GM12878 (cell line): ENCODE data around the gene WHAMM. TPM values are rescaled to one million over a fixed set of nuclear protein-coding genes. Genes with fewer than 3 reads are reported as not detected.

ENCODE experiments used
- ATAC-seq: fragments of 200-7000 bp; cut with Tn5 transposase; 3 replicates; pipeline ENCODE4 v1.9.1; 2020; ENCODE audit warnings: mild to moderate bottlenecking, moderate library complexity
- BruUV-seq: library from RNA; stranded (reverse); fragments of 400-500 nt; replicated peaks from 2 replicates; lab custom pipeline; 2021; lab: Mats Ljungman, UMichigan
- CTCF ChIA-PET: fragments of 300-600 bp; sonication (Branson Sonifier 250); formaldehyde crosslinking; extraction: SDS; loops from one replicate; lab custom pipeline; 2021; ENCODE audit warnings: inconsistent platforms; lab: Yijun Ruan, JAX
- POLR2A ChIA-PET: fragments of 350-600 bp; formaldehyde crosslinking; extraction: SDS; loops from one replicate; lab custom pipeline; 2021; ENCODE audit warnings: inconsistent platforms; lab: Charles Lee
- RAD21 ChIA-PET: fragments of 300-600 bp; sonication (Branson Sonifier 250); formaldehyde crosslinking; loops from one replicate; lab custom pipeline; 2023; ENCODE audit warnings: antibody characterized with exemption; ENCODE audit not compliant: unreplicated experiment; lab: Charles Lee
- SMC1A ChIA-PET: fragments of 300-600 bp; sonication (Branson Sonifier 250); formaldehyde crosslinking; loops from one replicate; lab custom pipeline; 2023; ENCODE audit not compliant: unreplicated experiment, uncharacterized antibody; lab: Charles Lee
- DNase-seq: peaks from one replicate; pipeline ENCODE4 v3.0.0-alpha.2; 2011; ENCODE audit warnings: low read depth, low spot score
- FAIRE-seq: peaks from 3 replicates; lab custom pipeline; 2011; peaks lifted over from hg19 to GRCh38; lab: Jason Lieb, UNC
- H2AFZ ChIP-seq: 2 replicates; pipeline ENCODE4 v1.6.0; 2011; ENCODE audit warnings: low read depth, low read length, control low read depth; ENCODE audit not compliant: control insufficient read depth
- H3K27ac ChIP-seq: 2 replicates; pipeline ENCODE4 v1.5.1; 2011; ENCODE audit warnings: control low read depth; ENCODE audit not compliant: control insufficient read depth, insufficient read depth
- H3K27me3 ChIP-seq, 2 experiments: replicated peaks in 1 of 2; 2 replicates each; pipeline versions ENCODE4 v1.6.0 to v1.6.1; 2011; ENCODE audit warnings: low read length in 1 of 2; ENCODE audit not compliant: control insufficient read depth in 2 of 2, insufficient read depth in 2 of 2
- H3K36me3 ChIP-seq, 2 experiments: 2 replicates each; pipeline ENCODE4 v1.5.1; 2011; ENCODE audit warnings: low read length in 1 of 2; ENCODE audit not compliant: control insufficient read depth in 2 of 2, insufficient read depth in 2 of 2
- H3K4me1 ChIP-seq: 2 replicates; pipeline ENCODE4 v1.6.1; 2011; ENCODE audit warnings: mild to moderate bottlenecking, low read length, moderate library complexity, mixed read lengths; ENCODE audit not compliant: control insufficient read depth, insufficient read depth
- H3K4me2 ChIP-seq: 2 replicates; pipeline ENCODE4 v1.6.0; 2011; ENCODE audit warnings: control low read depth; ENCODE audit not compliant: control insufficient read depth, insufficient read depth
- H3K4me3 ChIP-seq: fragments of 200-600 bp; sonication (generic); 2 replicates; pipeline ENCODE4 v1.5.1; 2016
- H3K79me2 ChIP-seq: 2 replicates; pipeline ENCODE4 v1.6.0; 2011; ENCODE audit warnings: low read length; ENCODE audit not compliant: control insufficient read depth, insufficient read depth
- H3K9ac ChIP-seq: 2 replicates; pipeline ENCODE4 v1.8.0; 2011; ENCODE audit warnings: low read length, control low read depth, mixed read lengths; ENCODE audit not compliant: control insufficient read depth, insufficient read depth
- H3K9me3 ChIP-seq: replicated peaks from 3 replicates; pipeline ENCODE4 v1.5.1; 2011; ENCODE audit warnings: mild to moderate bottlenecking, low read length; ENCODE audit not compliant: control insufficient read depth, insufficient read depth
- H4K20me1 ChIP-seq: 2 replicates; pipeline ENCODE4 v1.6.0; 2011; ENCODE audit not compliant: control insufficient read depth, insufficient read depth
- EGR1 ChIP-seq, 2 experiments: IDR thresholded peaks; 1 replicate in 1 of 2; 2 replicates in 1 of 2; pipeline ENCODE4 v1.6.1; 2011 to 2012; ENCODE audit warnings: low read depth in 2 of 2, low read length in 2 of 2, borderline replicate concordance in 1 of 2, mild to moderate bottlenecking in 1 of 2, moderate library complexity in 1 of 2
- EZH2 ChIP-seq: IDR thresholded peaks from 2 replicates; pipeline ENCODE4 v1.6.1; 2012; ENCODE audit warnings: low read depth, mild to moderate bottlenecking, control low read depth, inconsistent platforms, low read length, borderline replicate concordance; ENCODE audit not compliant: control insufficient read depth
- FOS ChIP-seq: IDR thresholded peaks from 3 replicates; pipeline ENCODE4 v1.6.1; 2011; ENCODE audit warnings: borderline replicate concordance; ENCODE audit not compliant: insufficient read length; ENCODE audit errors: extremely low read depth
- IRF3 ChIP-seq: fragments of 450-650 bp; IDR thresholded peaks from 2 replicates; pipeline ENCODE4 v1.6.1; 2014; ENCODE audit warnings: mild to moderate bottlenecking
- PAX5 ChIP-seq: IDR thresholded peaks from 2 replicates; pipeline ENCODE4 v1.6.1; 2011; ENCODE audit warnings: low read depth, low read length, borderline replicate concordance
- TAF1 ChIP-seq: IDR thresholded peaks from 2 replicates; pipeline ENCODE4 v1.6.1; 2011; ENCODE audit warnings: mild to moderate bottlenecking, low read depth, low read length, borderline replicate concordance
- TCF3 ChIP-seq: IDR thresholded peaks from 2 replicates; pipeline ENCODE4 v1.6.1; 2012; ENCODE audit warnings: low read depth, mild to moderate bottlenecking, low read length, borderline replicate concordance; ENCODE audit not compliant: insufficient read depth
- ZNF217 ChIP-seq: fragments of 450-650 bp; IDR thresholded peaks from 2 replicates; pipeline ENCODE4 v1.6.1; 2017; ENCODE audit warnings: antibody characterized with exemption, mild to moderate bottlenecking
- ZNF274 ChIP-seq: IDR thresholded peaks from one replicate; pipeline ENCODE4 v1.8.0; 2011; ENCODE audit not compliant: insufficient read length, insufficient read depth
- ZZZ3 ChIP-seq: IDR thresholded peaks from 2 replicates; pipeline ENCODE4 v1.6.1; 2011; ENCODE audit warnings: low read depth; ENCODE audit not compliant: control insufficient read depth, insufficient read length
- WGBS: methylation state at CpG from one replicate; pipeline ENCODE4 v1.1.6; 2016; ENCODE audit warnings: low lambda C conversion rate; ENCODE audit not compliant: insufficient replicate concordance, insufficient coverage; ENCODE audit errors: missing lambda C conversion rate; 5-methylcytosine and 5-hydroxymethylcytosine counted together
- in situ Hi-C: fragments of 300-500 bp; cut with MboI; formaldehyde crosslinking; loops from 9 replicates; pipeline ENCODE4 v1.14.3; 2018; ENCODE audit warnings: mixed read lengths
- intact Hi-C: fragments of 100-400 bp; cut with micrococcal nuclease; formaldehyde crosslinking; loops from one replicate; pipeline ENCODE4 v1.14.2; 2022; ENCODE audit not compliant: unreplicated experiment
- polyA plus RNA-seq, 11 experiments: library from polyadenylated mRNA; depleted of rRNA in 4 of 11; unstranded in 6 of 11; stranded (reverse) in 5 of 11; fragments of >200 nt; fragmentation: Nextera tagmentation in 4 of 11; fragmentation: Illumina TruSeq in 1 of 11; extraction: Ambion mirVana in 4 of 11; extraction: Trizol in 1 of 11; gene quantifications; 1 replicate in 1 of 11; 2 replicates in 10 of 11; pipeline versions ENCODE4 v1.2.1 to v1.2.3, GENCODE V29; 2011 to 2016; ENCODE audit warnings: inconsistent platforms in 2 of 11, missing spikeins in 2 of 11, low read depth in 1 of 11
- total RNA-seq, 4 experiments: library from RNA; depleted of rRNA in 3 of 4; stranded (reverse); fragments of >200 nt in 3 of 4; fragmentation: Illumina TruSeq in 1 of 4; extraction: Trizol in 1 of 4; gene quantifications; 2 replicates each; pipeline versions ENCODE4 v1.2.1 to v1.2.3, GENCODE V29; 2013 to 2021
- TF ChIP-seq, protein P1 (sequence below): fragments of 450-650 bp; IDR thresholded peaks from 2 replicates; pipeline ENCODE4 v1.6.1; 2016; ENCODE audit warnings: mild to moderate bottlenecking
- TF ChIP-seq, protein P2 (sequence below): fragments of 150-350 bp; IDR thresholded peaks from 2 replicates; pipeline ENCODE4 v1.6.1; 2016; ENCODE audit warnings: low read depth, low read length

The WHAMM gene
- total and polyA plus RNA-seq, 10 of the 15 experiments (the other 5 are each of a cell fraction or from before 2014, with no cell fraction given): 0.87 to 6.7 (median 2.5) TPM

DNA sequence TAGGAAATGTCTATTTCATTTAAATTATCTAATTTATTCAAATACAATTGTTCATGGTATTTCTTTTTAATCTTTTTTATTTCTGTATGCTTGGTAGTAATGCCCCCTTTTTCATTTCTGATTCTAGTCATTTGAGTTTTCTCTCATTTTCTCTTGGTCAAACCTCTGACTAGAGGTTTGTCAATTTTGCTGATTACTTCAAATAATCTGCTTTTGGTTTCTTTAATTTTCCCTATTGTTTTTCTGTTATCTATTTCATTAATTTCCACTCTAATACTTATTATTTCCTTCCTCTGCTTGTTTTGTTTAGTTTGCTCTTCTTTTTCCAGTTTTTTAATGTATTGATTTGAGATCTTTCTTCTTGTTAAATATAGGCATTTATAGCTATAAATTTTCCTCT is 15.7 kb upstream of the WHAMM start:
- no TSS peak for BruUV-seq
- SMC1A ChIA-PET: no interaction called here
- ATAC-seq (no peak), FAIRE-seq (no peak)
- RAD21 ChIA-PET: no interaction called here
- Histone ChIP-seq H3K9me3 (no peaks in the 10 kb centered on the region), H4K20me1 (no peaks in the 10 kb centered on the region), H3K4me3 (no peak overlapping the region), H2AFZ (no peak overlapping the region), H3K9ac (no peak overlapping the region), H3K4me2 (no peak overlapping the region), H3K27ac (no peak overlapping the region)
- POLR2A ChIA-PET: no interaction called here
- CTCF ChIA-PET: no interaction called here
- in situ Hi-C loops: no loop called here
- TF ChIP-seq TAF1: no peak
- TF ChIP-seq EGR1 (IDR thresholded peaks at IDR 0.05; ENCODE audit: borderline replicate concordance in 1 of 2, low read depth in 2 of 2, low read length in 2 of 2): no peak
- no peak for TF ChIP-seq TCF3
- TF ChIP-seq, all 136 proteins: peak for 0
- Histone ChIP-seq H3K27me3 (no peaks in the 10 kb centered on the region), H3K4me1 (no peaks in the 10 kb centered on the region), H3K79me2 (no peaks in the 10 kb centered on the region), H3K36me3 (no peaks in the 10 kb centered on the region)
- DNase-seq: no peak
- intact Hi-C loops: no loop called here

GRCh38 chr15:82798104-82798503 is 11.3 kb upstream of the WHAMM start:
- in situ Hi-C loops: no loop called here
- RAD21 ChIA-PET: no interaction called here
- Histone ChIP-seq H3K79me2 (no peaks in the 10 kb centered on the region), H2AFZ (no peak overlapping the region), H3K9me3 (no peaks in the 10 kb centered on the region), H3K27ac (no peak overlapping the region), H3K36me3 (no peaks in the 10 kb centered on the region), H3K4me2 (no peak overlapping the region), H3K4me3 (no peak overlapping the region), H3K27me3 (peaks cover 0 to 6% of the 10 kb centered on the region in 2 experiments; a peak in 1 of 4 replicates), H3K9ac (no peak overlapping the region), H3K4me1 (no peaks in the 10 kb centered on the region; the same call in none of the 2 replicates), H4K20me1 (no peaks in the 10 kb centered on the region)
- CTCF ChIA-PET: no interaction called here
- WGBS: 26% methylated on average over 4 of the region's 4 CpGs
- SMC1A ChIA-PET: interaction anchor here (0.9 to 1.2 kb wide), 2 partner anchors 10 to 46 kb away, joined by 3 read pairs; no protein-coding TSS in a partner anchor
- no TSS peak for BruUV-seq
- FAIRE-seq (no peak), DNase-seq (no peak), ATAC-seq (no peak)
- intact Hi-C loops: no loop called here
- POLR2A ChIA-PET: interaction anchor here (0.7 kb wide), 1 partner anchor 14 kb away, joined by 3 read pairs; no protein-coding TSS in a partner anchor
- no peak for TF ChIP-seq FOS
- no peak for TF ChIP-seq IRF3
- TF ChIP-seq ZNF274: no peak
- TF ChIP-seq ZZZ3: no peak
- TF ChIP-seq EZH2: no peak
- TF ChIP-seq PAX5: no peak
- TF ChIP-seq ZNF217: no peak
- TF ChIP-seq, protein P1, sequence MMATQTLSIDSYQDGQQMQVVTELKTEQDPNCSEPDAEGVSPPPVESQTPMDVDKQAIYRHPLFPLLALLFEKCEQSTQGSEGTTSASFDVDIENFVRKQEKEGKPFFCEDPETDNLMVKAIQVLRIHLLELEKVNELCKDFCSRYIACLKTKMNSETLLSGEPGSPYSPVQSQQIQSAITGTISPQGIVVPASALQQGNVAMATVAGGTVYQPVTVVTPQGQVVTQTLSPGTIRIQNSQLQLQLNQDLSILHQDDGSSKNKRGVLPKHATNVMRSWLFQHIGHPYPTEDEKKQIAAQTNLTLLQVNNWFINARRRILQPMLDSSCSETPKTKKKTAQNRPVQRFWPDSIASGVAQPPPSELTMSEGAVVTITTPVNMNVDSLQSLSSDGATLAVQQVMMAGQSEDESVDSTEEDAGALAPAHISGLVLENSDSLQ: no peak
- TF ChIP-seq, protein P2, sequence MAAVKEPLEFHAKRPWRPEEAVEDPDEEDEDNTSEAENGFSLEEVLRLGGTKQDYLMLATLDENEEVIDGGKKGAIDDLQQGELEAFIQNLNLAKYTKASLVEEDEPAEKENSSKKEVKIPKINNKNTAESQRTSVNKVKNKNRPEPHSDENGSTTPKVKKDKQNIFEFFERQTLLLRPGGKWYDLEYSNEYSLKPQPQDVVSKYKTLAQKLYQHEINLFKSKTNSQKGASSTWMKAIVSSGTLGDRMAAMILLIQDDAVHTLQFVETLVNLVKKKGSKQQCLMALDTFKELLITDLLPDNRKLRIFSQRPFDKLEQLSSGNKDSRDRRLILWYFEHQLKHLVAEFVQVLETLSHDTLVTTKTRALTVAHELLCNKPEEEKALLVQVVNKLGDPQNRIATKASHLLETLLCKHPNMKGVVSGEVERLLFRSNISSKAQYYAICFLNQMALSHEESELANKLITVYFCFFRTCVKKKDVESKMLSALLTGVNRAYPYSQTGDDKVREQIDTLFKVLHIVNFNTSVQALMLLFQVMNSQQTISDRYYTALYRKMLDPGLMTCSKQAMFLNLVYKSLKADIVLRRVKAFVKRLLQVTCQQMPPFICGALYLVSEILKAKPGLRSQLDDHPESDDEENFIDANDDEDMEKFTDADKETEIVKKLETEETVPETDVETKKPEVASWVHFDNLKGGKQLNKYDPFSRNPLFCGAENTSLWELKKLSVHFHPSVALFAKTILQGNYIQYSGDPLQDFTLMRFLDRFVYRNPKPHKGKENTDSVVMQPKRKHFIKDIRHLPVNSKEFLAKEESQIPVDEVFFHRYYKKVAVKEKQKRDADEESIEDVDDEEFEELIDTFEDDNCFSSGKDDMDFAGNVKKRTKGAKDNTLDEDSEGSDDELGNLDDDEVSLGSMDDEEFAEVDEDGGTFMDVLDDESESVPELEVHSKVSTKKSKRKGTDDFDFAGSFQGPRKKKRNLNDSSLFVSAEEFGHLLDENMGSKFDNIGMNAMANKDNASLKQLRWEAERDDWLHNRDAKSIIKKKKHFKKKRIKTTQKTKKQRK: no peak
